HepG2 (cell line): ENCODE results near the gene C3orf52.

Source experiments
- ZNF740 ChIP-seq: sonication (generic); formaldehyde crosslinking; IDR thresholded peaks from 2 replicates; pipeline ENCODE4 v1.4.0; 2020; ENCODE audit warnings: missing genetic modification reagents
- TF ChIP-seq, protein P1 (sequence below), 2 experiments: sonication (generic) in 1 of 2; formaldehyde crosslinking in 1 of 2; IDR thresholded peaks; 2 replicates each; pipeline versions ENCODE4 v1.5.1 to v1.6.1; 2011 to 2020; ENCODE audit warnings: borderline replicate concordance in 1 of 2, low read depth in 1 of 2, low read length in 1 of 2, mild to moderate bottlenecking in 1 of 2, missing genetic modification reagents in 1 of 2, moderate library complexity in 1 of 2
- TF ChIP-seq, protein P2 (sequence below): sonication (generic); formaldehyde crosslinking; IDR thresholded peaks from 2 replicates; pipeline ENCODE4 v1.5.0; 2020; ENCODE audit warnings: mild to moderate bottlenecking, missing genetic modification reagents, moderate library complexity
- TF ChIP-seq, protein P3 (sequence below): IDR thresholded peaks from 2 replicates; pipeline ENCODE4 v1.6.1; 2016; ENCODE audit warnings: low read depth, control low read depth

DNA sequence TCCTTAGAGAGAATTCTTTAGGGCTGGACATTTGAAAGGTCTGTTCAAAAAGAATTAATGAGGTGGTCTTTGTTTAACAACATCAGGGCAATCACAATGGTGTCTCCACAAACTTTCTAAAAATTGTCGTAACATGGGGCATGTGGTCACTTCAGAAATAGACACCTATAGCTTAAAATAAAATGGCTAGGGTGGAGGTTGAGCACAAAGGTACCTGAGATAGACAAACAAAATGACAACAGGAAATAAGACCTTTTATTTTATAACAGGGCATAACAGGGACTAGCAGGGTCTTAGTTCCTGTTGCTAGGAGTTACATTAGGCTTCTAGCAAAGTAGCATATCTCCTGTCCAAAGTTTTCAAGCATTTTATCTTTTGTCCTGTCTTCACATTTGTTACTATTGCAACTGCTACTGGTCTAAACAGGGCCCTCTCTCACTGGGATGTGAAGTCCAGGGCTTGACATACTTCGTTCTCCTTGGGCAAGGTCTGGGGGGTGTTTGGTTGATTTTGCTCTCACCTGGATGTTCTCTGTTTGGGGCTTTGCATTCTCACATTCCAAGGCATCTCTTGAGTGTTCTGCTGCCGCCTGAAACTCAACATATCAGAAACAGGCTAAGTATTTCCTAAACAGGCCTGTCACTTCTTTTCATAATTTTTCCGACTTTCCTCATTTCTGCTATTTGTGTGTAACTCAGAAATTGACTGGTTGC lies 43.9 kb downstream of the C3orf52 start:
- TF ChIP-seq, protein P1, sequence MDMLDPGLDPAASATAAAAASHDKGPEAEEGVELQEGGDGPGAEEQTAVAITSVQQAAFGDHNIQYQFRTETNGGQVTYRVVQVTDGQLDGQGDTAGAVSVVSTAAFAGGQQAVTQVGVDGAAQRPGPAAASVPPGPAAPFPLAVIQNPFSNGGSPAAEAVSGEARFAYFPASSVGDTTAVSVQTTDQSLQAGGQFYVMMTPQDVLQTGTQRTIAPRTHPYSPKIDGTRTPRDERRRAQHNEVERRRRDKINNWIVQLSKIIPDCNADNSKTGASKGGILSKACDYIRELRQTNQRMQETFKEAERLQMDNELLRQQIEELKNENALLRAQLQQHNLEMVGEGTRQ (IDR thresholded peaks at IDR 0.05; ENCODE audit: low read depth, low read length) = no peak
- TF ChIP-seq, protein P1 (CRISPR knock-in tag; IDR thresholded peaks at IDR 0.05; ENCODE audit: borderline replicate concordance) = no peak
- TF ChIP-seq ZNF740 (CRISPR knock-in tag) = no peak
- TF ChIP-seq, protein P2, sequence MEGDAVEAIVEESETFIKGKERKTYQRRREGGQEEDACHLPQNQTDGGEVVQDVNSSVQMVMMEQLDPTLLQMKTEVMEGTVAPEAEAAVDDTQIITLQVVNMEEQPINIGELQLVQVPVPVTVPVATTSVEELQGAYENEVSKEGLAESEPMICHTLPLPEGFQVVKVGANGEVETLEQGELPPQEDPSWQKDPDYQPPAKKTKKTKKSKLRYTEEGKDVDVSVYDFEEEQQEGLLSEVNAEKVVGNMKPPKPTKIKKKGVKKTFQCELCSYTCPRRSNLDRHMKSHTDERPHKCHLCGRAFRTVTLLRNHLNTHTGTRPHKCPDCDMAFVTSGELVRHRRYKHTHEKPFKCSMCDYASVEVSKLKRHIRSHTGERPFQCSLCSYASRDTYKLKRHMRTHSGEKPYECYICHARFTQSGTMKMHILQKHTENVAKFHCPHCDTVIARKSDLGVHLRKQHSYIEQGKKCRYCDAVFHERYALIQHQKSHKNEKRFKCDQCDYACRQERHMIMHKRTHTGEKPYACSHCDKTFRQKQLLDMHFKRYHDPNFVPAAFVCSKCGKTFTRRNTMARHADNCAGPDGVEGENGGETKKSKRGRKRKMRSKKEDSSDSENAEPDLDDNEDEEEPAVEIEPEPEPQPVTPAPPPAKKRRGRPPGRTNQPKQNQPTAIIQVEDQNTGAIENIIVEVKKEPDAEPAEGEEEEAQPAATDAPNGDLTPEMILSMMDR (CRISPR knock-in tag) = no peak
- TF ChIP-seq, protein P3, sequence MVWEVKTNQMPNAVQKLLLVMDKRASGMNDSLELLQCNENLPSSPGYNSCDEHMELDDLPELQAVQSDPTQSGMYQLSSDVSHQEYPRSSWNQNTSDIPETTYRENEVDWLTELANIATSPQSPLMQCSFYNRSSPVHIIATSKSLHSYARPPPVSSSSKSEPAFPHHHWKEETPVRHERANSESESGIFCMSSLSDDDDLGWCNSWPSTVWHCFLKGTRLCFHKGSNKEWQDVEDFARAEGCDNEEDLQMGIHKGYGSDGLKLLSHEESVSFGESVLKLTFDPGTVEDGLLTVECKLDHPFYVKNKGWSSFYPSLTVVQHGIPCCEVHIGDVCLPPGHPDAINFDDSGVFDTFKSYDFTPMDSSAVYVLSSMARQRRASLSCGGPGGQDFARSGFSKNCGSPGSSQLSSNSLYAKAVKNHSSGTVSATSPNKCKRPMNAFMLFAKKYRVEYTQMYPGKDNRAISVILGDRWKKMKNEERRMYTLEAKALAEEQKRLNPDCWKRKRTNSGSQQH = no peak
